Heart left ventricle (tissue), 16 donors: ENCODE measurements around the gene CYSTM1. TPM values are rescaled to one million over a fixed set of nuclear protein-coding genes. Genes with fewer than 3 reads are reported as not detected.

ENCODE experiments used
- ATAC-seq, 4 donors: fragments of 200-7000 bp; cut with Tn5 transposase; one replicate each; pipeline ENCODE4 v1.9.1; 2020 to 2022; ENCODE audit warnings: moderate library complexity in 4 of 4, mild to moderate bottlenecking in 3 of 4, moderate number of reproducible peaks in 1 of 4
- DNase-seq, 5 donors: peaks; one replicate each; pipeline ENCODE4 v3.0.0-alpha.2; 2020
- H3K27ac ChIP-seq, 12 donors: fragments of 200-600 bp; sonication (generic) in 4 of 12; one replicate each; pipeline versions ENCODE4 v1.5.0 to v1.8.0; 2016 to 2022; ENCODE audit warnings: mild to moderate bottlenecking in 2 of 12
- H3K27me3 ChIP-seq, 9 donors: fragments of 200-600 bp; sonication (generic) in 2 of 9; one replicate each; pipeline versions ENCODE4 v1.5.1 to v1.8.0; 2016 to 2022; ENCODE audit warnings: mild to moderate bottlenecking in 3 of 9
- H3K36me3 ChIP-seq, 9 donors: fragments of 200-600 bp; sonication (generic) in 2 of 9; one replicate each; pipeline versions ENCODE4 v1.5.0 to v1.8.0; 2018 to 2022; ENCODE audit warnings: mild to moderate bottlenecking in 2 of 9
- H3K4me1 ChIP-seq, 12 donors: fragments of 200-600 bp; sonication (generic) in 4 of 12; one replicate each; pipeline versions ENCODE4 v1.5.0 to v1.8.0; 2016 to 2022; ENCODE audit warnings: mild to moderate bottlenecking in 3 of 12
- H3K4me3 ChIP-seq, 12 donors: fragments of 200-600 bp; sonication (generic) in 4 of 12; one replicate each; pipeline versions ENCODE4 v1.5.0 to v1.8.0; 2017 to 2022; ENCODE audit warnings: mild to moderate bottlenecking in 9 of 12, moderate library complexity in 4 of 12
- H3K9me3 ChIP-seq, 12 donors: fragments of 200-600 bp; sonication (generic) in 4 of 12; one replicate each; pipeline versions ENCODE4 v1.5.0 to v1.8.0; 2016 to 2022; ENCODE audit warnings: mild to moderate bottlenecking in 1 of 12
- CTCF ChIP-seq, 12 donors: fragments of 200-600 bp; sonication (generic) in 4 of 12; IDR thresholded peaks; one replicate each; pipeline versions ENCODE4 v1.5.0 to v1.8.0; 2018 to 2022; ENCODE audit warnings: antibody characterized with exemption in 12 of 12, mild to moderate bottlenecking in 5 of 12
- POLR2A ChIP-seq, 2 donors: fragments of 450-650 bp; IDR thresholded peaks; one replicate each; pipeline ENCODE4 v1.6.1; 2017; ENCODE audit warnings: antibody characterized with exemption in 2 of 2, mild to moderate bottlenecking in 2 of 2, moderate library complexity in 2 of 2
- WGBS, 4 donors: extraction: QIAGEN DNeasy Blood & Tissue Kit in 2 of 4; methylation state at CpG; one replicate each; pipeline versions ENCODE4 v1.1.5 to v1.1.7; 2013 to 2018; 5-methylcytosine and 5-hydroxymethylcytosine counted together
- intact Hi-C, 10 donors: fragments of 100-400 bp; cut with DNase I; formaldehyde crosslinking; loops; one replicate each; pipeline versions ENCODE4 v1.11.1 to v1.14.2; 2022
- polyA plus RNA-seq, 2 donors: library from polyadenylated mRNA; stranded (reverse); fragments of 200-250 nt; gene quantifications; one replicate each; pipeline ENCODE4 v1.2.3, GENCODE V29; 2013
- total RNA-seq, 9 donors: library from RNA; depleted of rRNA in 2 of 9; stranded (reverse); fragments of >200 nt in 2 of 9; fragmentation: NEBNext Ultra II Directional in 3 of 9; extraction: Animal tissue kit (Norgen Biotek cat#: 25700) in 3 of 9; gene quantifications; one replicate each; pipeline versions ENCODE4 v1.1.0 to v1.2.4, GENCODE V29; 2016 to 2023
- donor health status: ischemic (EF 13 %, LVEDD 7.1; RV severe dilation, severe dysfunction).
- donor health status: healthy with polysubstance abuse.
- donor health status: DM: no; HTN: yes; CAD: no.
- donor health status: DM: no; HTN: no; CAD: no.
- donor health status: ischemic (EF 25% LVEDD 6.9; RV normal size, moderate dysfunction).
- donor health status: ischemic (EF 25% LVEDD 5.7; RV mildly dilated, moderate dysfunction).
- donor health status: healthy.
- donor health status: DM: yes; HTN: yes; CAD: no.
- donor health status: ischemic (EF 35%, LVEDD 5.7; RV mildly dilated, moderate dysfunction).
- donor health status: nonischemic (EF 11% LVEDD 7.7; RV severe dilation, severe dysfunction).
- donor health status: DM: yes; HTN: yes; CAD: no.
- donor health status: PGD.
- donor health status: ischemic (EF 29% LVEDD 5.4; RV normal size, mild dysfunction).
- donor health status: nonischemic (EF 23%, LVEDD 6.1; RV moderate dilation, normal function).

CYSTM1 gene
- total and polyA plus RNA-seq, 11 donors, result 58.1 to 238 (median 94.5) TPM

- Histone ChIP-seq H3K4me3 (no peak overlapping the region), H3K36me3 (peaks cover 0 to 18% (median 7%) of the 10 kb centered on the region in 9 donors), H3K27me3 (no peaks in the 10 kb centered on the region), H3K4me1 (peaks cover 10 to 88% (median 63%) of the 10 kb centered on the region in 12 donors), H3K9me3 (no peaks in the 10 kb centered on the region), H3K27ac (peak overlapping the region in 1 of 12 donors; percentile 76)
- intact Hi-C loops, result loop anchor here in 3 of 10 donors (5.0 to 10.0 kb wide), 3 partner anchors 42 to 54 kb away; partner anchors contain the start of gene PFDN1 (in 1 of the 3)
- 78 to 86% (median 80%) methylated on average over 6 of the region's 6 CpGs for WGBS, 4 donors
- DNase-seq (no peak), ATAC-seq (no peak)
- TF ChIP-seq POLR2A (IDR thresholded peaks at IDR 0.05) (no peak), CTCF (IDR thresholded peaks at IDR 0.05) (no peak)
These were observed 75.4 kb downstream of the CYSTM1 start for GRCh38 chr5:140250386-140250785.

DNA sequence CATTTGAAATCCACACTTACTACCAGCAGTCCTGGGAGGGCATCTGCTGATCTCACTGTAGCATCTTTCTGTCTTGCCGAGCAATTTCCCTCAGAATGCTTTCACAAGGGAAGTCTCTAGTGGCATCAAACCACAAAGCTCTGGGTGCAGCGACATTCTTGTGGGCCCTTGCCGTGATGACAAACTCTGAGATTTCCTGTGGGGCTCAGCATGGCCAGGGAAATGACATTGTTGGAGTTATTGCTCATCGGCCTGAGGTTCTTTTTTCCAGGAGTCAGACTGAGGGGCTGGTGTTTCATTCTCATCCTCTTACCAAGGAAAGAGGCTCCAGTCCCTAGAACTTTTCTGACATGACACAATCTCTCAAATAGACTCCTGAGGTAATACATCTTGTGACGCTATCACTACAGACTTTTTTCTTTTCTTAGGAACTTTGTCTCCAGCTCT is 76.6 kb downstream of the CYSTM1 start:
- Histone ChIP-seq H3K27ac (peak overlapping the region in 8 of 12 donors; percentile 1 to 76 (median 28)), H3K27me3 (no peaks in the 10 kb centered on the region), H3K9me3 (no peaks in the 10 kb centered on the region), H3K36me3 (peaks cover 0 to 15% (median 4%) of the 10 kb centered on the region in 9 donors), H3K4me1 (peaks cover 4 to 85% (median 60%) of the 10 kb centered on the region in 12 donors), H3K4me3 (no peak overlapping the region)
- TF ChIP-seq POLR2A (IDR thresholded peaks at IDR 0.05) (no peak), CTCF (IDR thresholded peaks at IDR 0.05) (no peak)
- WGBS, 4 donors, result 50 to 61% (median 55%) methylated on average over 5 of the region's 5 CpGs
- ATAC-seq (peak in 3 of 4 donors; percentile 35 to 62 (median 38)), DNase-seq (peak in 1 of 5 donors; percentile 41)
- intact Hi-C loops, result loop anchor here in 3 of 10 donors (5.0 to 10.0 kb wide), 3 partner anchors 41 to 53 kb away; partner anchors contain the start of gene PFDN1 (in 1 of the 3)

DNA sequence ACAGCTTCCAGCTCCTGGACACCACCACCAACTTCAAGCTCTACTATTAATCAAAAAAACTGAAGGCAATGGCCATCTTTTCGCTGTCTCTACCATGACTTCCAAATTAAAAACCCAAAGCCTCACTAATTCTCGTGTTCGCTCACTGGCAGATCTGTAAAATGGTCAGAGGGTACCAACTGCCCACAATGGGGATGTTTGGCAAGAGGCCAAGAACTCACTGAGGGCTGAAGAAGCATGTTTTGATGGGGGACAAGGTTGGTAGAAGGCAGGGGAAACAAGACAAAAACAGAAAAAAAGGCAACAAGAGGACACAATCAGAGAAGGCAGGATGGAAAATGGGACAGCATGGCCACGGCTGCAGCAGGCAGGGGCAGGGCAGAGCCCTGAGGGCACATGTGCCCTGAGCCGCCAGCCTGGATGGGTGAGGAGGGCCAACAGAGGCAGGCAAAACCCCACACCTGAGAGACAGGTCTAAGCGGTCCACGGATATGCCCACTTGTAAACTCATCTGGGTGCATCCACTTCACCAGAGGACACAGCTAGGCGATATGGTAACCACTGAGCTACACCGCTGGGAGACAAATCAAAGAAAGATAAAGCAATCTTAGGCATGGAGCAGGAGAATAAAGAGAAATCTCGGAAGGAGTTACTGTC is 77.6 kb downstream of the CYSTM1 start:
- H3K36me3 ChIP-seq, result peaks cover 0 to 15% (median 4%) of the 10 kb centered on the region in 9 donors
- peak overlapping the region in 2 of 12 donors; percentile 46 to 76 for H3K27ac ChIP-seq
- intact Hi-C loops, result loop anchor here in 3 of 10 donors (5.0 to 10.0 kb wide), 3 partner anchors 40 to 52 kb away; partner anchors contain the start of gene PFDN1 (in 1 of the 3)
- WGBS, 4 donors, result 94 to 96% (median 95%) methylated on average over 10 of the region's 10 CpGs
- no peak overlapping the region for H3K4me3 ChIP-seq
- no peaks in the 10 kb centered on the region for H3K9me3 ChIP-seq
- ATAC-seq, result no peak
- TF ChIP-seq POLR2A (IDR thresholded peaks at IDR 0.05) (no peak), CTCF (IDR thresholded peaks at IDR 0.05) (no peak)
- H3K4me1 ChIP-seq, result peaks cover 0 to 75% (median 50%) of the 10 kb centered on the region in 12 donors
- H3K27me3 ChIP-seq, result no peaks in the 10 kb centered on the region
- DNase-seq, result no peak

GRCh38 chr5:140253985-140254384 is 79.0 kb downstream of the CYSTM1 start:
- DNase-seq (peak in 1 of 5 donors; percentile 39), ATAC-seq (peak in 2 of 4 donors; percentile 35 to 62)
- intact Hi-C loops, result loop anchor here in 3 of 10 donors (5.0 to 10.0 kb wide), 3 partner anchors 38 to 51 kb away; partner anchors contain the start of gene PFDN1 (in 1 of the 3)
- no peaks in the 10 kb centered on the region for H3K9me3 ChIP-seq
- TF ChIP-seq CTCF (IDR thresholded peaks at IDR 0.05) (no peak), POLR2A (IDR thresholded peaks at IDR 0.05) (no peak)
- H3K4me3 ChIP-seq, result no peak overlapping the region
- no peak overlapping the region for H3K27ac ChIP-seq
- WGBS, 4 donors, result 43 to 62% (median 53%) methylated on average over 4 of the region's 4 CpGs
- H3K4me1 ChIP-seq, result peaks cover 0 to 64% (median 46%) of the 10 kb centered on the region in 12 donors
- peaks cover 0 to 24% (median 10%) of the 10 kb centered on the region in 9 donors for H3K36me3 ChIP-seq
- H3K27me3 ChIP-seq, result no peaks in the 10 kb centered on the region
